WERI-Rb-1 (cell line): Measurements from ENCODE around the gene PPIE.

Experiments
- DNase-seq: peaks from one replicate; pipeline ENCODE4 v3.0.0-alpha.2; 2020
- H3K27ac ChIP-seq: fragments of 250-450 bp; sonication (Bioruptor Pico); 2 replicates; pipeline ENCODE4 v1.5.1; 2020; ENCODE audit warnings: mild to moderate bottlenecking, moderate library complexity
- H3K27me3 ChIP-seq: fragments of 250-450 bp; sonication (Bioruptor Pico); 2 replicates; pipeline ENCODE4 v1.5.1; 2021; ENCODE audit warnings: mild to moderate bottlenecking, low read depth, moderate library complexity; ENCODE audit not compliant: insufficient read depth, severe bottlenecking
- H3K36me3 ChIP-seq: fragments of 250-450 bp; sonication (Bioruptor Pico); 2 replicates; pipeline ENCODE4 v1.5.1; 2020; ENCODE audit warnings: mild to moderate bottlenecking, moderate library complexity
- H3K4me3 ChIP-seq: 2 replicates; pipeline ENCODE4 v1.5.1; 2011; ENCODE audit warnings: low read depth, mild to moderate bottlenecking, control low read depth, low read length
- H3K9me3 ChIP-seq: fragments of 250-450 bp; sonication (Bioruptor Pico); 2 replicates; pipeline ENCODE4 v1.5.1; 2021; ENCODE audit warnings: mild to moderate bottlenecking, moderate library complexity; ENCODE audit not compliant: severe bottlenecking
- CTCF ChIP-seq: IDR thresholded peaks from 2 replicates; pipeline ENCODE4 v1.5.1; 2011; ENCODE audit warnings: low read depth, mild to moderate bottlenecking, control low read depth, inconsistent platforms, low read length

The PPIE gene

GRCh38 chr1:39698568-39698967 lies 40.1 kb upstream of the PPIE start:
- Histone ChIP-seq H3K36me3 (no peaks in the 10 kb centered on the region), H3K4me3 (no peak overlapping the region), H3K27me3 (no peaks in the 10 kb centered on the region), H3K27ac (no peak overlapping the region), H3K9me3 (no peaks in the 10 kb centered on the region)
- no peak for TF ChIP-seq CTCF
- no peak for DNase-seq

- no peak for DNase-seq
- no peak for TF ChIP-seq CTCF
- H3K9me3 ChIP-seq: no peaks in the 10 kb centered on the region
- no peak overlapping the region for H3K4me3 ChIP-seq
- no peaks in the 10 kb centered on the region for H3K27me3 ChIP-seq
- no peaks in the 10 kb centered on the region for H3K36me3 ChIP-seq
- no peak overlapping the region for H3K27ac ChIP-seq
Observed at GRCh38 chr1:39699419-39699818, 39.3 kb upstream of the PPIE start.

- Histone ChIP-seq H3K4me3 (no peak overlapping the region), H3K27ac (no peak overlapping the region), H3K9me3 (no peaks in the 10 kb centered on the region), H3K27me3 (no peaks in the 10 kb centered on the region), H3K36me3 (no peaks in the 10 kb centered on the region)
- TF ChIP-seq CTCF: no peak
- no peak for DNase-seq
Observed at GRCh38 chr1:39700348-39700747, 38.3 kb upstream of the PPIE start.

- no peak for DNase-seq
- Histone ChIP-seq H3K36me3 (no peaks in the 10 kb centered on the region), H3K27me3 (no peaks in the 10 kb centered on the region), H3K9me3 (no peaks in the 10 kb centered on the region), H3K4me3 (no peak overlapping the region), H3K27ac (no peak overlapping the region)
- TF ChIP-seq CTCF: no peak
Observed at GRCh38 chr1:39701049-39701439, 37.6 kb upstream of the PPIE start.

GRCh38 chr1:39704757-39705156 lies 33.9 kb upstream of the PPIE start:
- Histone ChIP-seq H3K4me3 (no peak overlapping the region), H3K36me3 (no peaks in the 10 kb centered on the region), H3K27me3 (no peaks in the 10 kb centered on the region), H3K27ac (no peak overlapping the region), H3K9me3 (no peaks in the 10 kb centered on the region)
- no peak for DNase-seq
- TF ChIP-seq CTCF: no peak

GRCh38 chr1:39707506-39707905 lies 31.2 kb upstream of the PPIE start:
- Histone ChIP-seq H3K27me3 (no peaks in the 10 kb centered on the region), H3K4me3 (no peak overlapping the region), H3K36me3 (no peaks in the 10 kb centered on the region), H3K27ac (no peak overlapping the region), H3K9me3 (no peaks in the 10 kb centered on the region)
- TF ChIP-seq CTCF: no peak
- DNase-seq: no peak
